C4-2B (cell line): ENCODE measurements around the gene ATP13A3.

Experiments used
- CTCF ChIP-seq: fragments of 450-650 bp; conservative IDR thresholded peaks from 2 replicates; pipeline ENCODE4 v1.5.1; 2017; ENCODE audit warnings: mild to moderate bottlenecking
- ZFX ChIP-seq: fragments of 450-650 bp; IDR thresholded peaks from 2 replicates; pipeline ENCODE4 v1.6.1; 2017

- TF ChIP-seq CTCF (no peak), ZFX (no peak)
Observed at GRCh38 chr3:194424953-194425352, 61.8 kb downstream of the ATP13A3 start.
